K562 treated with DMSO at 1 percent for 24 hours (cell line): ENCODE measurements around the gene TCF4. TPM values are rescaled to one million over a fixed set of nuclear protein-coding genes. Genes with fewer than 3 reads are reported as not detected.

Experiments used
- total RNA-seq: library from RNA; unstranded; fragments of 300-600 nt; gene quantifications from 2 replicates; pipeline ENCODE4 v1.2.3, GENCODE V29; 2022; ENCODE audit warnings: low read depth; ENCODE audit not compliant: insufficient read depth

The TCF4 gene
- total RNA-seq: 13.7 and 14.4 TPM in 2 replicates

GRCh38 chr18:55588111-55588869, at the start of gene TCF4:
Gene TCF4, minus strand, starts transcription at chr18:55588192. Its CDS starts 1,076 bp downstream, at chr18:55587116.

